ENCODE measurements around the gene BSN.
"Not testable (repeated sequence)": the region's sequence is repeated elsewhere in the genome, so short reads cannot be mapped to it uniquely, and the experiment has no call there.

Gene BSN

GRCh38 chr3:49673715-49674496 is 119.6 kb downstream of the BSN start, which contains the start of gene APEH:
Gene APEH (plus strand): TSS chr3:49674351. CDS start chr3:49674402, 51 bp downstream.
- DNase-seq (ENCODE audit: low spot score): peak; percentile 96

DNA sequence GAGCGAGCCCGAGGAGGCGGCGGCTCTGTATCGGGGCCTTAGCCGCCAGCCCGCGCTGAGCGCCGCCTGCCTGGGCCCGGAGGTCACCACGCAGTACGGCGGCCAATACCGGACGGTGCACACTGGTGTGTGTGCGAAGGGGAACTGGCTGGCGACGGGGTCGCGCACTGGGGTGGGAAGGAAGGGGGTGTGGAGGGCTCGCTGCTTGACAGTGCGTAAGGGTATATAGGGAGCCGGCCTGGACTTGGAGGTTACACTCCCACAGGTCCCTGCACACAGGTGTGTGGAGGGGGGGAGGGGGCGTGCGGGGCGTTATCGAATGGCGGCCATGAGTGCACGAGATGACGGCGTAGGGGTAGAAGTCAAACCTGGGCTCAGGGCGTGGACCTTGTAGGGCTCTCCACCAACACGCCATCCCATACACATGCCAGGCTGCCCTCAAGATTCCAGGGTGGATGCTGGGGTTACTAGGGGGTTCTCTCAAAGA is 120.3 kb downstream of the BSN start:
- DNase-seq (ENCODE audit: low spot score): peak; percentile 32

DNA sequence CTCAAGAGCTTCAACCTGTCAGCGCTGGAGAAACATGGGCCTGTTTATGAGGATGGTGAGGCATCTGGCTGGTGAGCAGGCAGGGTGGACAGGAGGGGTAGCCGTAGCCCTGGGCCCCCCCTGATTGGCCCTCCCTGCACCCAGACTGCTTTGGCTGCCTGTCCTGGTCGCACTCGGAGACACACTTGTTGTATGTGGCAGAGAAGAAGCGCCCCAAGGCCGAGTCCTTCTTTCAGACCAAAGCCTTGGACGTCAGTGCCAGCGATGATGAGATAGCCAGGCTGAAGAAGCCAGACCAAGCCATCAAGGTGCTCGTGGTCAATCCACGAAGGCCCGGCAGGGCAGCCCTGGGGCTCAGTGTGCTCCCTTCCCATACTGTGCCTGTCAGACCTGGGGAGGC is 121.6 kb downstream of the BSN start:
- no peak for DNase-seq (ENCODE audit: low spot score)

- DNase-seq (ENCODE audit: low spot score): no peak
Observed at GRCh38 chr3:49680493-49681231, 126.4 kb downstream of the BSN start.

DNA sequence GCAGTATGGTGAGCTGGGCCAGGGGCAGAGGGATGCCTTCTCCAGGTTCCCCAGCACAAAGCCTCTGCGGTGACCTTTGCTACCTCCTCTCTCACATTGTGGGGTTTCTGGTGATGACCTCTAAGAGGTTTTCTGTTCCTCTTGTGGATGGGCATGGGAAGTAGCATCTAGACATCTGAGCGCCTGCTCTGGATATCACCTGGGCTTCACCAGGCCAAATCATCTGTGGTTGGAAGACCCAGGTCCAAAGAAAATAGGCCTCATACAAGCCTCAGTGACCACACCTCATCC is 126.9 kb downstream of the BSN start:
- DNase-seq (ENCODE audit: low spot score): no peak

DNA sequence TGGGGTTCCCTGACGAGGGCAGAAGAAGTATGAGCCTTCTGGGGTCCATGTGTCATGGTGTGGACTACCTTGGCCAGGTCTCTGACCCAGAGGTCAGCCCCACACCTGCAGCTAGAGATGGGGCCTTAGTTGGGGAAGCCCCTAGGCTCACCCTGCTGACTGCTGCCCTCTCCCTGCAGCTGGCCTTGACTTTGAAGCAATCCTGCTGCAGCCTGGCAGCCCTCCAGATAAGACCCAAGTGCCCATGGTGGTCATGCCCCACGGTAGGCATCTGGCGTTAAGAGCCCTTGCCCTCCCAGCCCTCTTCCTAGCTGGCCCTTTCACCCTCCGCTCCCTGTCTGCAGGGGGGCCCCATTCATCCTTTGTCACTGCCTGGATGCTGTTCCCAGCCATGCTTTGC is 127.3 kb downstream of the BSN start:
- no peak for DNase-seq (ENCODE audit: low spot score)

DNA sequence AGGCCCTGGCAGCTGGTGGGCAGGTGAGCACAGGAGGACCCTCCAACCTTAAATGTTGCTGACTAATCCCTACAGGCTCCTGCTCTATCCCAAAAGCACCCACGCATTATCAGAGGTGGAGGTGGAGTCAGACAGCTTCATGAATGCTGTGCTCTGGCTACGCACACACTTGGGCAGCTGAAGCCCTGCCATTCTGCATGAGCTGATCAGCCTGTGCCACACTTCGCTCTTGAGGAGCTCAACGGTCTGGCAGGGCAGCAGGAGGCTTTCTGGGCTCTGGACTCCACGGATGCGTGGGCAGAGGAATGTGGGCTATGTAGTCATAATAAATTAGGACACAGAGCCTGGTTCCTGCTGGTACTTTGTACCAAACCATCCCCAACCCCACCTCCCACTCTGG is 128.9 kb downstream of the BSN start:
- DNase-seq (ENCODE audit: low spot score): no peak

DNA sequence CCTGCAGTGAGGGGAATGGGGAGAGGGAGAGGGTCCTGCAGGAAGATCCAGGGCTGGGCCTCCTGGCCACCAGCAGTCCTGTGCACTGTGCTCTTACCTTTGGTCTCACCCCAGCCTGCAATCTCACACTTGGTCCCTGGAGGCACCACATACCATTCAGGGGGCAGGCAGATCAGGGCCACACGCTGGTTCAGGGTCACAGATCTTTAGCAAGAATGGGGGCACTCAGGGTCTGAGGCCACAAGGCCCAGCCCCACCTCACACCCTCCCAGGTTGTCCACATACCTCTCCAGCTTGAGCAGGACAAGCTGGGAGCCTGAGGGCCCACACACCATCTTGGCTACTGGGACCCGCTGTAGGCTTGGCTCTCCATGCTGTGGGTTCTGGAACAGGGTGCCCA is 130.2 kb downstream of the BSN start:
- DNase-seq (ENCODE audit: low spot score): not testable (repeated sequence)

GRCh38 chr3:49685103-49685502 is 130.8 kb downstream of the BSN start:
- not testable (repeated sequence) for DNase-seq (ENCODE audit: low spot score)

DNA sequence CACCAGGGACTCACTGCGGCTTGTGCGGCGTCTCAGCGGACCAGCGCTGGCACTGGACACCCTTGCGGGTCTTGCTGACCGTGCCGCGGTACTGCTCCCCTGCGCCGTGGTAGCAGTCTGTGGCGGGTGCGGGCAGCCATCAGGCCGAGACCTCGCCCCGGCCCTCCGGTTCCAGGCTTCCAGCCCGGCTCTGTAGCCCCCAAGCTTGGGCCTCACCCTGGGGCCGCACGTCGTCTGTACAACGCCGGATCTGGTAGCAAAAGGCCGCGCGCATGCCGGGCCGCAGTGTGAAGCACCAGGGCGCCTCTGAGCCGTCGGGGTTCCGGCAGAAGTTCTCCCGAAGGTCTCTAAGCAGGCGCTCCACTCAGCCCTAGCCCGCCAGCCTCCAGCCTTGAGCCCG is 131.6 kb downstream of the BSN start:
- not testable (repeated sequence) for DNase-seq (ENCODE audit: low spot score)

DNA sequence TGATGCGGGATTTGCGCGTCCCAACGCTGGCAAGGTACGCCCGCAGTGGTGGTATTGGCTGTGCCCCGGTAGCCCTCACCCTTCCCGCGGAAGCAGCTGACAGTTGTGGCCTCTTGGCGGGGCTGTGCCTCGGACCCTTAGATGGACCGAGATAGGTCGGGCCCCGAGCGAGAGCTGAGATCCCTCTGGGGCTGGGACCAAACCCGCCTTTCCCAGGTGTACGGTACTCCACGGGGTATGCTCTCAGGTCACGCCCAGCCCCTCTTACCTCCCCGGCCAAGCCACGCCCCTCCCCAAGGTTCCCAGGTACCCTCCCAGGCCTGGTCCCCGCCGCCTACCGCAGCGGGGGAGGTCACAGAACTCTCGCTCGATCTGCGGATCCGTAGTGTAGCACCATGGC is 132.1 kb downstream of the BSN start:
- not testable (repeated sequence) for DNase-seq (ENCODE audit: low spot score)

GRCh38 chr3:49686769-49687423 is 132.6 kb downstream of the BSN start:
- DNase-seq (ENCODE audit: low spot score): not testable (repeated sequence)

- DNase-seq (ENCODE audit: low spot score): not testable (repeated sequence)
Observed at GRCh38 chr3:49687424-49687795, 133.1 kb downstream of the BSN start.

DNA sequence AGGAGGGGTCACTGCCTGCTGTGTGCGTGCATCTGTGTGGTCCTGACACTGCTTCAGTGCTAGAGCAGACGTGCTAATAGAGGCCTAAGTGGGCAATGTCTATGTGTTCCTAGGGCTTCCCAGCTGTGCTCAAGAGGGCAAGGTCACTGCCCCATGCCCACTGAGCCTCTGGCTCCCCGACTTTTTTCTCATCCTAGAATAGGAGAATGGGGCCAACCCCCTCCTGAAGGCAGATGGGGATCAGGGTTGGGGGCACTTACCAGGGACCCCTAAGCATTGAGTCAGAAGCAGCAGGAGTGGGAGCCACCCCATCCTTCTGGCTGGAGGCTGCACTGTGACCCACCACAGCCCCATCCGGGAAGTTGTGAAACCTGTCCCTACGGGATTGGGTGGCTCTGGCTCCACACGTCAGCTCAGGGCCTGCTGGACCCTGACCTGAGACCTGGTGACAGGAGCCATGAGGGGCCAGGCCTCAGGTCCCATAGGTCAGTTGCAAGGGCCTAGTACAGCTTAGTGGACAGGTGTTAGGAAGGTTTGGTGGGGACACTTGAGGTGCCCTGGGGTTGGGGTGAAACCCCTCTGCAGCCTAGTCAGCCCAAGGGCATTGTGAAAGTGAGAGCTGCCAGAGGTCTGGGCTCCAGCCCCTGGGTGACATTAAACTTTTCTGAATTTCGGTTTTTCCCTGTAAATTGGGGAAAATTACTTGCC is 134.2 kb downstream of the BSN start:
- peak; percentile 70 for DNase-seq (ENCODE audit: low spot score)

DNA sequence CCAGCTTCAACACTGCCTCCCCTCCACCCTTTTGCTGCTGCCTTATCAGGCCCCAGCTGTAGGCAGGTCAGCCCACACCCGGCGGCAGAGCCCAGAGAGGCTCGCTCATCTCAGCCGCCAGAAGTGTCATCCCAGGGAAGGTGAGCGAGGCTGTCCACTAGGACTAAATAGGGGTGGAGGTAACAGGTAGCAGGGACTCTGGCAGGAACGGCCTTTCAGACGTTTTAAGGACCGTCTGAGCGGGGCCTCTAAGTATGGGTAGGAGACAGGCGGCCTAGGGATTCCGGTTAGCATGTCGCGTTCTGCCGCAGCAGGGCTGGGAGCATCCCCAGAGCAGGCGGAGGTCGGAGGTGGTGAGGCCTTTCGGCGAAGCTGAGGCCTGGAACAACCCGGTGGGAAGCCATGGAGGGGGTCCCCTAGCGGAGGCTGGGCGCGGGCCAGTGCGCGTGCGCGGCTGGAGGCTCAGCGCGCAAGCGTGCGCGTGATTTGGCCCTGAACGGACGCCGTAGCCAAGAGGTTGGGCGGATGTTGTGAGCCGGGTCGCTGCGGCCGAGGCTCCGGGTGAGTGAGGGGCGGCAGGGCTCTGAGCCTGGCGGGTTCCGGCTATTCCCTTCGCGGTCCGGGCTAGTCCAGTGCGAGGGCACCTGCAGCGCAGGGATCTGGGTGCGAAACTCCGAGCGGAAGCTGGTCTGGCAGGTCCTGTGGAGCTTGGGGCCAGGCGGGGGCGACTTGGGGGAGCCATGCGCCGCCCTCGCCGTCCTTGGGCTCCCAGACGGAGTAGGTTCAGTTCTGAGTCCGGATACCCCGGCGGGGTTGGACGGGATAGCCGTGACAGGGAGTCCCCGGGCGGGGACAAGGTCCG is 135.0 kb downstream of the BSN start, which contains the start of the genes MST1 and RNF123:
Gene MST1 (minus strand): TSS at position 429 of the 862 bp plus-strand sequence. CDS start 783 bp downstream, outside the sequence.
Gene RNF123 (plus strand): TSS at position 512 of the 862 bp plus-strand sequence. CDS start 1,609 bp downstream, outside the sequence.
- peak; percentile 92 for DNase-seq (ENCODE audit: low spot score)

GRCh38 chr3:49689908-49690624 is 135.8 kb downstream of the BSN start:
- not testable (repeated sequence) for DNase-seq (ENCODE audit: low spot score)

- DNase-seq (ENCODE audit: low spot score): not testable (repeated sequence)
Observed at GRCh38 chr3:49690856-49691255, 136.6 kb downstream of the BSN start.

- DNase-seq (ENCODE audit: low spot score): not testable (repeated sequence)
Observed at GRCh38 chr3:49691481-49691880, 137.2 kb downstream of the BSN start.

GRCh38 chr3:49694409-49695070 is 140.3 kb downstream of the BSN start:
- not testable (repeated sequence) for DNase-seq (ENCODE audit: low spot score)
